Measurements from ENCODE around the gene CD2BP2. TPM values are rescaled to one million over a fixed set of nuclear protein-coding genes. Genes with fewer than 3 reads are reported as not detected.
"Not testable (repeated sequence)": the region's sequence is repeated elsewhere in the genome, so short reads cannot be mapped to it uniquely, and the experiment has no call there.

Gene CD2BP2
- total RNA-seq, 1 experiment from 2014 or later: 38.8 TPM

DNA sequence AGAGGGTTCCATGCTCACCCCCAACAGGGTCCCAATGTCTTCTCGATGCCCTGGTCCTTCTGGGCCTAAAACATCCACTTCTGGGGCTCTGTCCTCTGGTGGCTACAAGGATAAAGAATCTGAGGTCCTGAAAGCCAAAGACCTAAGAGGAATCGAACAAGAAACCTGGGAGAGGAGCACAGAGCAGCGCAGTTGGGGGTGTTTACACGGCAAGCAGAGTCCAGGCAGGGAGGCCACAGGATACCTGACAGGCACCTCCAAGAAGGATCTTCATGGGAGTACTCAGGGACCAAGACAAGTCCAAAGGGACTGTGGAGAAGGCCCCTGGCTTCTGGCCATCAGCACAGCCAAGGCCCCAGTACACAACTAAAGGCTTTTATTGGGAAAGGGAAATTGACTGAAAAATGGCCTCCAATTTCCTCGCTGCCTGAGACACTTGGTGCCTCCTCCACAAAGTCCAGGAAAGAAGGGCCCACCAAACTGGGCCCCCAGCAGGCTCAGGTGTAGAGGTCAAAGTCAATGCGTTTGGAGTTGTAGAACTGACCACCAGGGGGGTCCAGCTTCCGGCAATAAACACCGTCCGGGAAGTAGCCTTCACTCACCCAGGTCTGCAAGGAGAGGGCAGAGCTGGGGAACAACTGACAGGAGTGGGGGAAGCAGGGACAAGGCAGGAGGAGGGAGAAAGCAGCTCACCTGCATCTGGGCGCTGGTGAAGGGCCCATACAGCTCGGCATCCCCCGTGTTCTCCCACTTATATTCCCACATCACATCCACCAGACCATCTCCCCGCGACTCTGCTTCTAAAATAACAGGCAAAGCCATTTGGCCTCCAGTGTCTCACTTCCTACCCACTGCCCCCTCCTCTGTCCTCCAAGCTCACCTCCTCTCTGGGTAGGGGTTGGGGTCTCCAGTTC, 2.4 kb downstream of the CD2BP2 start:
- in situ Hi-C loops (cut with HindIII; ENCODE audit: low pct_unique_long_range_greater_than_20kb, low sequenced_read_pairs): no loop called here
- DNase-seq (ENCODE audit: low read depth, low spot score): peak; percentile 22

- no peak for DNase-seq (ENCODE audit: low read depth, low spot score)
- in situ Hi-C loops (cut with HindIII; ENCODE audit: low pct_unique_long_range_greater_than_20kb, low sequenced_read_pairs): no loop called here
These were observed 3.3 kb downstream of the CD2BP2 start for GRCh38 chr16:30351586-30352419.

DNA sequence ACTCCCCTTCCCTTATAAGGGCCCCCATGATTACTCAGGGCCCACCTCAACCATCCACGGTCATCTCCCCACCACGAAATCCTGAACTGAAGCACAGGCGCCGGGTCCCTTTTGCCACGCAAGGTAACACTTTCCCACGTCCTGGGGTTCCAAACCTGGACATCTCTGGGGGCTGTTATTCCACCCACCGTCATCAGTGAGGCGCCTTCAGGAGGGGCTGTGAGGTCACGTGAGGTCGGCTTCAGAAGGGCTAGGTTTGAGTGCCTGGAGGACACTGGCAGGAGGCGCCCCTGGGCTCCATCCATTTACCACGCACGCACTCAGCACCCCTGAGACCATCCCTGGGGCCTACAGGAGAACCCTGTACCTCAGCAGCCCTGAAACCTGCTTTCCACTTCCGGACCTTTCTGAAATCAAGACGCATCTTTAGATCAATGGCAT, 4.1 kb downstream of the CD2BP2 start:
- DNase-seq (ENCODE audit: low read depth, low spot score): no peak
- in situ Hi-C loops (cut with HindIII; ENCODE audit: low pct_unique_long_range_greater_than_20kb, low sequenced_read_pairs): no loop called here

DNA sequence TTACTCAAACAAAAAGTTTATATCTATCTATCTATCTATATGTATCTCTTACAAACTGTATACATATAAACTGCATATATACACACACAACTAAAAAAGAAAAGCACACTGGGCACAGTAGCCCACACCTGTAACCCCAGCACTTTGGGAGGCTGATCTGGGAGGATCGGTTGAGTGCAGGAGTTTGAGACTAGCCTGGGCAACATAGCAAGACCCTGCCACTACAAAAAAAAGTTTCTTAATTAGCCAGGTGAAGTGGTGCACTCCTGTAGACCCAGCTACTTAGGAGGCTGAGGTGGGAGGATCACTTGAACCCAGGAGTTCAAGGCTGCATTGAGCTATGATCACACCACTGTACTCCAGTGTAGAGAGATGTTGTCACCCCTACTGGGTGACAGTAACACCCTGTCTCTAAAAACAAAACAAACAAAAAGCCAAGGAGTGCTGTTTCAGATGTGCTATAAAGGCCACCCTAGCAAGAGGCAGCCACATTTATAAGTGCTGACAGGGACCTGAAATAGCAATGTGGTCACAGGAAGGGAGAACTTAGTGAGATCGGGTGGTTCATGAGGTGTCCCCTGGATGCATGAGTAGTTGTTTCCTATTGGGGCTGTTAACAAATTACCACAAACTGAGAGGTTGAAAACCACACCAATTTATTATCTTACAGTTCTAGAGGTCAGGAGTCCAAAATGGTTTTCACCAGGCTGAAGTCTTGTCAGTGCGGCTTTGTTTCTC, 4.8 kb downstream of the CD2BP2 start:
- in situ Hi-C loops (cut with HindIII; ENCODE audit: low pct_unique_long_range_greater_than_20kb, low sequenced_read_pairs): no loop called here
- DNase-seq (ENCODE audit: low read depth, low spot score): no peak

- no peak for DNase-seq (ENCODE audit: low read depth, low spot score)
- in situ Hi-C loops (cut with HindIII; ENCODE audit: low pct_unique_long_range_greater_than_20kb, low sequenced_read_pairs): no loop called here
These were observed 5.4 kb downstream of the CD2BP2 start for GRCh38 chr16:30349675-30350074.

DNA sequence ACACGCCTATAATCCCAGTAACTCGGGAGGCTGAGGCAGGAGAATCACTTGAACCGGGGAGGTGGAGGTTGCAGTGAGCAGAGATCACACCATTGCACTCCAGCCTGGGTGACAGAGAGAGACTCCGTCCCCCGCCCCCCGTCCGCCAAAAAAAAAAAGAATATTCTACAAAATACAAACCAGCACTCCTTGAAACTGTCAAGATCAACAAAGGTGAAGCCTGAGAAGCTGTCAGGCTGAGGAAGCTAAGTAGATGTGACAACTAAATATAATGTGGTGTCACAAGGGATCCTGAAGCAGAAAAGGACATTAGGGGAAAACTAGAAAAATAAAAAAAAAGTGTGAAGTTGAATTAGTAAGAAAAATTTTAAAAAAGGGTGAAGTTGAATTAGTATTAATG, 6.2 kb downstream of the CD2BP2 start:
- in situ Hi-C loops (cut with HindIII; ENCODE audit: low pct_unique_long_range_greater_than_20kb, low sequenced_read_pairs): no loop called here
- no peak for DNase-seq (ENCODE audit: low read depth, low spot score)

DNA sequence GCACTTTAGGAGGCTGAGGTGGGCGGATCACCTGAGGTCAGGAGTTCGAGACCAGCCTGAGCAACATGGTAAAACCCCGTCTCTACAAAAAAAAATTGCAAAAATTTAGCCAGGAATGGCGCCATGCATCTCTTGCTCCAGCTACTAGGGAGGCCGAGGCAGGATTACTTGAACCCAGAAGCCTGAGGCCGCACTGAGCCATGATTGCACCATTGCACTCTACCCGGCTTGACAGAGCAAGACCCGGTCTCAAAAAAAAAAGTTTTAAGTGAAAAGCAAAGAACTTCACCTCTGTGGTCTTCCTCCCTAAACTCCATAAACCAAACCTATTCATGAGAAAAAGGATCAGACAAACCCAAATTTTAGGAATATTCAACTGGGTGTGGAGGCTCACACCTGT, 7.0 kb downstream of the CD2BP2 start:
- DNase-seq (ENCODE audit: low read depth, low spot score): no peak
- in situ Hi-C loops (cut with HindIII; ENCODE audit: low pct_unique_long_range_greater_than_20kb, low sequenced_read_pairs): no loop called here

DNA sequence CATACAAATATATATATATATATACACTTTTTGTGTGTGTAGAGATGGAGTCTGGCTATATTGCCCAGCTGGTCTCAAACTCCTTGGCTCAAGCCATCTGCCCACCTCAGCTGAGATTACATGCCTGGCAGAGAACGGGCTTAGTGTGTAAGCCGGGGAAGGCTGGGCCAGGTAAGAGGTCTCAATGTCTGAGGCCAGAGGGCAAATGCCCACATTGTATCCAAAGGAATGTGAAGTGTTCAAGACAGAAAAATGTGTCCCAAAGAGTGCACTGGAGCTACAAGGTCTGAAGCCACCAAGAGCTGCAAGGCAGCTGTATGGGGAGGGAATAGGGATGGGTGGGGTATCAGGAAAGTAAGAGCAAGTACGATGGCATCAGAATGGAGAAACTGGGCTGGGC, 8.8 kb downstream of the CD2BP2 start:
- no peak for DNase-seq (ENCODE audit: low read depth, low spot score)
- in situ Hi-C loops (cut with HindIII; ENCODE audit: low pct_unique_long_range_greater_than_20kb, low sequenced_read_pairs): no loop called here

DNA sequence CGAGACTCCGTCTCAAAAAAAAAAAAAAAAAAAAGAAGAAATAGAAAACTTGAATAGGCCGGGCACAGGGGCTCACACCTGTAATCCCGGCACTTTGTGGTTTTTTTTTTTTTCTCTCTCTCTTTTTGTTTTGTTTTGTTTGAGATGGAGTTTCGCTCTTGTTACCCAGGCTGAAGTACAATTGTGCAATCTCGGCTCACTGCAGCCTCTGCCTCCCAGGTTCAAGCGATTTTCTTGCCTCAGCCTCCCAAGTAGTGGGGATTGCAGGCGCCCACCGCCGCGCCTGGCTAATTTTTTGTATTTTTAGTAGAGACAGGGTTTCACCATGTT, 11.7 kb downstream of the CD2BP2 start:
- in situ Hi-C loops (cut with HindIII; ENCODE audit: low pct_unique_long_range_greater_than_20kb, low sequenced_read_pairs); DNase-seq (ENCODE audit: low read depth, low spot score): not testable (repeated sequence)

DNA sequence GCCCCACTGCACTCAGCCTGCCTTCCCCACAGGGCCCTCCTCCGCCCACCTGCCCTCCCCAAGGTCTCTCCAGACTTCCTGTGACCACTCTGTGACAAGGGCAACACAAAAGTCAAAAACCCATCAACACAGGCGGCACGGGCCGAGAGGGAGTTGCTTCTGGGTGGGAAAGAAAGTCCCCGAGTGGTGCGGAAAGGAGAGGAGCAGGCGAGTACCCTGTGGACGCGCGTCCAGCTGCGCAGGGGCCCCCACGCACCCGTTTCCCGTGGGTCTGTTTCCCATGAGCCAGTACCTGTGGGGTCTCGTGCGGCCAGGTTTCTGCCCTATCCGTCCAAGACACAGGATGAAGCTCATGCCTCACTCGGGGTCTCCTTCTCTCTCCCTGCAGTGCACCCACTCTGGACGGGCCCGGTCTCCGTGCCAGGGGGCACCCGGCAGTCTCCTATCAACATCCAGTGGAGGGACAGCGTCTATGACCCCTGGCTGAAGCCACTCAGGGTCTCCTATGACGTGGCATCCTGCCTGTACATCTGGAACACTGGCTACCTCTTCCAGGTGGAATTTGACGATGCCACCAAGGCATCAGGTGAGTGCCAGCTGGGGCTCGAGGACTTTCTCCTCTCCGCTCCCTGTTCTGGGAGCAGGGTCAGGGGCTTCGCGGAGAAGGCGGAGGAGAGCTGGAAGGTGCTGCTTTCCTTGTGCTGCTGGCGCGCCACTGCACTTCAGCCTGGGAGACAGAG, 12.2 kb downstream of the CD2BP2 start:
- DNase-seq (ENCODE audit: low read depth, low spot score): no peak
- in situ Hi-C loops (cut with HindIII; ENCODE audit: low pct_unique_long_range_greater_than_20kb, low sequenced_read_pairs): no loop called here

GRCh38 chr16:30341971-30342370, 13.1 kb downstream of the CD2BP2 start:
- in situ Hi-C loops (cut with HindIII; ENCODE audit: low pct_unique_long_range_greater_than_20kb, low sequenced_read_pairs); DNase-seq (ENCODE audit: low read depth, low spot score): not testable (repeated sequence)

- in situ Hi-C loops (cut with HindIII; ENCODE audit: low pct_unique_long_range_greater_than_20kb, low sequenced_read_pairs): no loop called here
These were observed 14.5 kb downstream of the CD2BP2 start for GRCh38 chr16:30340621-30341020.

DNA sequence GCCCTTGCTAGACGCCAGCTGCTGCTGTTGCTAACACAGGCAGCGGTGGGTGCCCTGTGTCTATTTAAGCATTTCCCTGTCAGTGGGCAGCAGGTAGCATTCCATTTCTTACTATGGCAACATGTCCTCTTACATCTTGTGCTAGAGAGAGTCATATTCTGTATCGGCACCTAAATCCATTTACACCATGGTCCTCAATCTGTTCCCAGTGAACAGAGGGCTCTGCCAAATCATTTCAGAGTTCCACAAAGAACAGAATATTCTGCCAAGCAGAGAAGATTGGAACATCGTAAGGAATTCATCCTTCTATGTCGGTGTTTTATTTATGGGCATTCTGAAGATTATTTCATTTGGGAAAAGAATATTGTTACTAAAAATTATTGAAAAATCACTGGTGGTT, 16.4 kb downstream of the CD2BP2 start:
- in situ Hi-C loops (cut with HindIII; ENCODE audit: low pct_unique_long_range_greater_than_20kb, low sequenced_read_pairs): not testable (repeated sequence)

More at GRCh38 chr16:30340621-30341020, 14.5 kb downstream of the CD2BP2 start:
- DNase-seq (ENCODE audit: low read depth, low spot score): no peak

DNA sequence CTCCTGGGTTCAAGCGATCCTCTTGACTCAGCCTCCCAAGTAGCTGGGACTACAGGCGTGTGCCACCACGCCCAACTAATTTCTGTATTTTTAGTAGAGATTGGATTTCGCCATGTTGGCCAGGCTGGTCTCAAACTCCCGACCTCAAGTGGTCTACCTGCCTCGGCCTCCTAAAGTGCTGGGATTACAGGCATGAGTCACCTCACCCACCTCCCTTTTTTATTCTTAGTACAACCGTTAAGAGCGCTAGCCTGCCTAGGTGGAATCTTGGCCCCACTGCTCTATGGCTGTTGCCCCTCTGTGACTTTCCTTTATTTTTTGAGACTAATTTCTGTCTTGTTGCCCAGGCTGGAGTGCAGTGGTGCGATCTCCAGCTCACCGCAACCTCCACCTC, 17.1 kb downstream of the CD2BP2 start:
- in situ Hi-C loops (cut with HindIII; ENCODE audit: low pct_unique_long_range_greater_than_20kb, low sequenced_read_pairs): not testable (repeated sequence)

More for the DNA sequence above, 16.4 kb downstream of the CD2BP2 start:
- DNase-seq (ENCODE audit: low read depth, low spot score): not testable (repeated sequence)

GRCh38 chr16:30335598-30336474, 19.3 kb downstream of the CD2BP2 start:
- peak; percentile 16 for DNase-seq (ENCODE audit: low read depth, low spot score)
- in situ Hi-C loops (cut with HindIII; ENCODE audit: low pct_unique_long_range_greater_than_20kb, low sequenced_read_pairs): no loop called here

More for the DNA sequence above, 17.1 kb downstream of the CD2BP2 start:
- DNase-seq (ENCODE audit: low read depth, low spot score): not testable (repeated sequence)

DNA sequence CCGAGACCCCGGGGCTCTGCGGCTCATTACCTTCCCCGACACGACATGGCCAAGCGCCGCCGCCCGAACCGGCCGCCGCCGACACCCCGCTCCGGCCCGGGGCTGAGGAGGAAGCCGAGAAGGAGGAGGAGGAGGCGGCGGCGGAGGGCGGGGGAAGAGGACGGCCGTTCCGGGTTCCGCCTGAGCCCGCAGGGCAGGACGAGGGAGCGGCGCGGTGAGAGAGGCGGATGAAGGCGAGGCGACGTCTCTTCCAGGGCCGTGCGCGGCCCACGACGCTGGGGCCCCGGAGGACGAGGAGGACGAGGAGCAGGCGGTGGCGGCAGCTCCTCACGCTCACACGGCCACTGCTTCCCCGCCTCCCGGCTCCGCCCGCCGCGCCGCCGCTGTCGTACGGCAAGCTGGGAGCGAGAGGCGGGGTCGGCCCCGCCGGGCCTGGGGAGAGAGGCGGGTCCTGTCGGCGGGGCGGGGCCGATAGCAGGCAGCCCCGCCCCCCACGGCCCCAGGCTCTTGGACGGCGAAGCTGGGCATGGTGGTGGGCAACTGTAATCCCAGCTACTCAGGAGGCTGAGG, 20.0 kb downstream of the CD2BP2 start:
- in situ Hi-C loops (cut with HindIII; ENCODE audit: low pct_unique_long_range_greater_than_20kb, low sequenced_read_pairs): not testable (repeated sequence)
- DNase-seq (ENCODE audit: low read depth, low spot score): peak; percentile 68
